ENCODE data around the gene ANKRD22.

Gene ANKRD22

DNA sequence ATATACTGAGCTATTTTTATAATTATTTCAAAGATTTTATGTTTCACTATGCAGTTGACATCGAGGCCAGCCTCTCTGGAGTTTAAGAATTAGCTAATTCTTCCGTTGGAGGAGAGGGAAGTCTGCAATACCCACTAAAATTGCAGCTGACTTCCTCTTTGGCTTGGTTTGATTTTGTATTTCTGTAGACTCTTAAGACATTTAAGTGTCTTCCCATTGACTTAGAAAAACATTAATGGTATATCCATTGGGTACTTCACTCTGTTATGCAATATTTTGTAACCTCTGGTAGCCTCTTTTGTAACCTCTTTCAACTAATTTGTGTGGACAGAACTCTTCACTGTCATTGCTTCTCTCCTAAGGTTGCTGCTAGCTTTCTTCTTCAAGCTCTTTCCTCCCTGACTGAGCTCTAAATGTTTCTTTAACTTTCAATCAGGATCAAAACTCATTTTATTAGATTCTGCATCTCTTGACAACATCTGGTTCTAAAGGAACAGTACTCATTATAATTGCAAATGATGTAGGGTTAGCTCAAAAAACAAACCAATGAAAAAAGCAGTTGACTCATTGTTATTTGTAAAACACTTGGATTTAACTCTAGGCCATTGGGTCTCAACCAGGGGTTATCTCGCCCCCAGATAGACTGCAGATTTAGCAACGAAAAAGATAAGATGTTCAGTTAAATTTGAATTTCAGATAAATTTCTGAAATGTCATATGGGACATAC, 1.7 kb upstream of the ANKRD22 start:
- H3K4me2 ChIP-seq (ENCODE audit: insufficient read depth, low read length) = no peak overlapping the region
- H4K20me1 ChIP-seq (ENCODE audit: insufficient read depth, low read length) = no peaks in the 10 kb centered on the region
- no peaks in the 10 kb centered on the region for H3K27me3 ChIP-seq (ENCODE audit: insufficient read depth, low read length, poor library complexity)
- DNase-seq (no peak), ATAC-seq (ENCODE audit: insufficient read depth, low read depth) (no peak)
- H3K27ac ChIP-seq (ENCODE audit: low read length) = no peak overlapping the region
- H3K4me3 ChIP-seq (ENCODE audit: low read depth in 1 of 2, low read length in 2 of 2) = no peak overlapping the region
- no peak overlapping the region for H2AFZ ChIP-seq (ENCODE audit: low read depth, low read length)
- TF ChIP-seq EZH2 (IDR thresholded peaks at IDR 0.05; ENCODE audit: borderline replicate concordance, low read depth, low read length, severe bottlenecking) = no peak
- TF ChIP-seq, protein P1, sequence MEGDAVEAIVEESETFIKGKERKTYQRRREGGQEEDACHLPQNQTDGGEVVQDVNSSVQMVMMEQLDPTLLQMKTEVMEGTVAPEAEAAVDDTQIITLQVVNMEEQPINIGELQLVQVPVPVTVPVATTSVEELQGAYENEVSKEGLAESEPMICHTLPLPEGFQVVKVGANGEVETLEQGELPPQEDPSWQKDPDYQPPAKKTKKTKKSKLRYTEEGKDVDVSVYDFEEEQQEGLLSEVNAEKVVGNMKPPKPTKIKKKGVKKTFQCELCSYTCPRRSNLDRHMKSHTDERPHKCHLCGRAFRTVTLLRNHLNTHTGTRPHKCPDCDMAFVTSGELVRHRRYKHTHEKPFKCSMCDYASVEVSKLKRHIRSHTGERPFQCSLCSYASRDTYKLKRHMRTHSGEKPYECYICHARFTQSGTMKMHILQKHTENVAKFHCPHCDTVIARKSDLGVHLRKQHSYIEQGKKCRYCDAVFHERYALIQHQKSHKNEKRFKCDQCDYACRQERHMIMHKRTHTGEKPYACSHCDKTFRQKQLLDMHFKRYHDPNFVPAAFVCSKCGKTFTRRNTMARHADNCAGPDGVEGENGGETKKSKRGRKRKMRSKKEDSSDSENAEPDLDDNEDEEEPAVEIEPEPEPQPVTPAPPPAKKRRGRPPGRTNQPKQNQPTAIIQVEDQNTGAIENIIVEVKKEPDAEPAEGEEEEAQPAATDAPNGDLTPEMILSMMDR (IDR thresholded peaks at IDR 0.05; ENCODE audit: borderline replicate concordance, extremely low read depth, low read length, poor library complexity, severe bottlenecking) = no peak
- no peaks in the 10 kb centered on the region for H3K4me1 ChIP-seq (ENCODE audit: insufficient read depth, low read length)
- no peaks in the 10 kb centered on the region for H3K9me3 ChIP-seq (ENCODE audit: insufficient read depth, low read length, severe bottlenecking)
- H3K36me3 ChIP-seq (ENCODE audit: insufficient read depth, low read length) = no peaks in the 10 kb centered on the region
- H3K9ac ChIP-seq (ENCODE audit: low read depth, low read length) = no peak overlapping the region
- H3K79me2 ChIP-seq (ENCODE audit: insufficient read depth, low read length) = no peaks in the 10 kb centered on the region

DNA sequence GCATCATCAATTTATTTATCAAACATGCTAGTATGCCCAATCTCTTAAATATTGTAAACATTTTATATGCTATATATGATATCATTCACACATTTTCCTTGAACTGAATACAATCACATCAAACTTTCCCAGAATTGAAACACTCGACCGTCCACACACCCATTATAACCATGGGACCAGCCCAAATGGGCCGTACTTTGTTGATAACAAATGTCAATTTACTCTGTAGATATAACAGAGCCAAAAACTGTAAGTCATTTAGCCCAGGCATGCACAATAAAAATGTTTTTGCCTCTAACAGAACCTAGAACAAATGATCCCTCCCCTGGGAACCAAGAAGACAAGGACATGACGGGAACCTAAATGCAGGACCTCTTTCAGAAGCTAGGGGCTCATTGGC, 683 bp upstream of the ANKRD22 start:
- H3K4me1 ChIP-seq (ENCODE audit: insufficient read depth, low read length) = no peaks in the 10 kb centered on the region
- no peak overlapping the region for H3K4me3 ChIP-seq (ENCODE audit: low read depth in 1 of 2, low read length in 2 of 2)
- ATAC-seq (ENCODE audit: insufficient read depth, low read depth) (no peak), DNase-seq (no peak)
- H3K4me2 ChIP-seq (ENCODE audit: insufficient read depth, low read length) = no peak overlapping the region
- H4K20me1 ChIP-seq (ENCODE audit: insufficient read depth, low read length) = no peaks in the 10 kb centered on the region
- H3K27me3 ChIP-seq (ENCODE audit: insufficient read depth, low read length, poor library complexity) = no peaks in the 10 kb centered on the region
- no peak overlapping the region for H3K27ac ChIP-seq (ENCODE audit: low read length)
- no peaks in the 10 kb centered on the region for H3K9me3 ChIP-seq (ENCODE audit: insufficient read depth, low read length, severe bottlenecking)
- no peaks in the 10 kb centered on the region for H3K36me3 ChIP-seq (ENCODE audit: insufficient read depth, low read length)
- no peak overlapping the region for H3K9ac ChIP-seq (ENCODE audit: low read depth, low read length)
- H3K79me2 ChIP-seq (ENCODE audit: insufficient read depth, low read length) = no peaks in the 10 kb centered on the region
- no peak overlapping the region for H2AFZ ChIP-seq (ENCODE audit: low read depth, low read length)
- TF ChIP-seq EZH2 (IDR thresholded peaks at IDR 0.05; ENCODE audit: borderline replicate concordance, low read depth, low read length, severe bottlenecking) = no peak
- TF ChIP-seq, protein P1 (IDR thresholded peaks at IDR 0.05; ENCODE audit: borderline replicate concordance, extremely low read depth, low read length, poor library complexity, severe bottlenecking) = no peak

DNA sequence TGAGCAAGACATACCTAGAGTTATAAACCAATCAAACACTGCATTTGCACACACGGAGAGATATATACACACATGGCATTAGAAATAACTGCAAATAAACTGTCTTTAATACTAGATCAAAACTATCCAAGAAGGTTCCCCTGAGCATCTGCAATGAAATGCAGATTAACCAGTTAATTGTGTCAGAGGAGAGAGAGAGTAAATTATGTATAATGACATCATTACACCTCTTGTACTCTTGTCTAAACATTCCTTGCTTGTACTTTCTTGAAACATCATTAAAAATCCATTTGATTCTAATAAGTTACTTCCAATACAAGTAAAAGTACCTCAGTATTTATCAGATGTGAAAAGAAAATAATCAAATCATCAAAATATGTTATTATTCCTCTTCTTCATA, 932 bp downstream of the ANKRD22 start:
- Histone ChIP-seq H4K20me1 (ENCODE audit: insufficient read depth, low read length) (no peaks in the 10 kb centered on the region), H3K27ac (ENCODE audit: low read length) (no peak overlapping the region), H3K4me3 (ENCODE audit: low read depth in 1 of 2, low read length in 2 of 2) (no peak overlapping the region), H3K9ac (ENCODE audit: low read depth, low read length) (no peak overlapping the region), H3K27me3 (ENCODE audit: insufficient read depth, low read length, poor library complexity) (no peaks in the 10 kb centered on the region), H3K9me3 (ENCODE audit: insufficient read depth, low read length, severe bottlenecking) (no peaks in the 10 kb centered on the region), H3K4me1 (ENCODE audit: insufficient read depth, low read length) (no peaks in the 10 kb centered on the region), H2AFZ (ENCODE audit: low read depth, low read length) (no peak overlapping the region), H3K79me2 (ENCODE audit: insufficient read depth, low read length) (no peaks in the 10 kb centered on the region), H3K36me3 (ENCODE audit: insufficient read depth, low read length) (no peaks in the 10 kb centered on the region), H3K4me2 (ENCODE audit: insufficient read depth, low read length) (no peak overlapping the region)
- TF ChIP-seq EZH2 (IDR thresholded peaks at IDR 0.05; ENCODE audit: borderline replicate concordance, low read depth, low read length, severe bottlenecking) = no peak
- DNase-seq (no peak), ATAC-seq (ENCODE audit: insufficient read depth, low read depth) (no peak)

DNA sequence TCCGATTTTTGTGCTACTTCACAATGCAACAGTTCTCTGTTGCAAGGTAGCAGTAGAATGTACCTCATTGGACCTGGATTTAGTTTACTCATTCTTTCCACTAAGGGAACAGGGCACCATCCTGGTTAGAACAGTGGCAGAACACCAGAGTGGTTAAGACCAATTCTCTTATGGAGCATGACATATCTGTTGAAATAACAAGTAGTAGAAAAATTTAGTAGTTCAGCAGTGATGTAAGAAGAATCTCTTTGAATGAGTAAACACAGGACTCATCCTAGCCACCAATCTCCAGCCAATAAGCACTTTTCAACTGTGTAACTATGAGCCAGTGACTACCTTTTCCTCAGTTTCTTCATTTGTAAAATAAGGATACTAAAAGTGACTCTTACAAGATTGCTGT, 2.4 kb downstream of the ANKRD22 start:
- no peak overlapping the region for H3K4me3 ChIP-seq (ENCODE audit: low read depth in 1 of 2, low read length in 2 of 2)

More for the DNA sequence above, 2.4 kb downstream of the ANKRD22 start:
- no peak overlapping the region for H3K9ac ChIP-seq (ENCODE audit: low read depth, low read length)
- H3K9me3 ChIP-seq (ENCODE audit: insufficient read depth, low read length, severe bottlenecking) = no peaks in the 10 kb centered on the region
- no peak overlapping the region for H3K4me2 ChIP-seq (ENCODE audit: insufficient read depth, low read length)
- no peaks in the 10 kb centered on the region for H4K20me1 ChIP-seq (ENCODE audit: insufficient read depth, low read length)
- ATAC-seq (ENCODE audit: insufficient read depth, low read depth) (no peak), DNase-seq (no peak)
- TF ChIP-seq EZH2 (IDR thresholded peaks at IDR 0.05; ENCODE audit: borderline replicate concordance, low read depth, low read length, severe bottlenecking) = no peak
- TF ChIP-seq, protein P1 (IDR thresholded peaks at IDR 0.05; ENCODE audit: borderline replicate concordance, extremely low read depth, low read length, poor library complexity, severe bottlenecking) = no peak
- H3K27ac ChIP-seq (ENCODE audit: low read length) = no peak overlapping the region
- no peaks in the 10 kb centered on the region for H3K79me2 ChIP-seq (ENCODE audit: insufficient read depth, low read length)
- H3K36me3 ChIP-seq (ENCODE audit: insufficient read depth, low read length) = no peaks in the 10 kb centered on the region
- H3K4me1 ChIP-seq (ENCODE audit: insufficient read depth, low read length) = no peaks in the 10 kb centered on the region
- no peak overlapping the region for H2AFZ ChIP-seq (ENCODE audit: low read depth, low read length)
- peaks cover under 1% of the 10 kb centered on the region for H3K27me3 ChIP-seq (ENCODE audit: insufficient read depth, low read length, poor library complexity)
